DND-41 (cell line): ENCODE measurements around the gene CH25H.
"Not testable (repeated sequence)": the region's sequence is repeated elsewhere in the genome, so short reads cannot be mapped to it uniquely, and the experiment has no call there.

ENCODE experiments used
- ATAC-seq: fragments of 200-7000 bp; cut with Tn5 transposase; 3 replicates; pipeline ENCODE4 v1.9.1; 2021; ENCODE audit warnings: low read depth; ENCODE audit not compliant: insufficient read depth
- DNase-seq: peaks from one replicate; pipeline ENCODE4 v3.0.0-alpha.2; 2020
- H2AFZ ChIP-seq: 2 replicates; pipeline ENCODE4 v1.6.0; 2012; ENCODE audit warnings: low read depth, low read length
- H3K27ac ChIP-seq: 2 replicates; pipeline ENCODE4 v1.5.1; 2012; ENCODE audit warnings: low read length, inconsistent platforms
- H3K27me3 ChIP-seq: fragments of 200-600 bp; sonication (generic); 2 replicates; pipeline ENCODE4 v1.6.0; 2012; ENCODE audit warnings: low read length, mild to moderate bottlenecking, inconsistent platforms; ENCODE audit not compliant: insufficient read depth, poor library complexity
- H3K36me3 ChIP-seq: 2 replicates; pipeline ENCODE4 v1.5.1; 2012; ENCODE audit warnings: low read length, inconsistent platforms; ENCODE audit not compliant: insufficient read depth
- H3K4me1 ChIP-seq: 2 replicates; pipeline ENCODE4 v1.5.1; 2012; ENCODE audit warnings: mild to moderate bottlenecking, low read length; ENCODE audit not compliant: insufficient read depth
- H3K4me2 ChIP-seq: 2 replicates; pipeline ENCODE4 v1.6.0; 2012; ENCODE audit warnings: mild to moderate bottlenecking, moderate library complexity, low read length, inconsistent platforms; ENCODE audit not compliant: insufficient read depth
- H3K4me3 ChIP-seq, 2 experiments: fragments of 200-600 bp in 1 of 2; shearing (Covaris generic) in 1 of 2; 2 replicates each; pipeline ENCODE4 v1.5.1; 2012 to 2016; ENCODE audit warnings: inconsistent platforms in 2 of 2, low read length in 2 of 2, mild to moderate bottlenecking in 2 of 2, low read depth in 1 of 2, moderate library complexity in 1 of 2
- H3K79me2 ChIP-seq: 2 replicates; pipeline ENCODE4 v1.6.0; 2012; ENCODE audit warnings: low read length, inconsistent platforms; ENCODE audit not compliant: insufficient read depth
- H3K9ac ChIP-seq: 2 replicates; pipeline ENCODE4 v1.6.0; 2012; ENCODE audit warnings: low read depth, mild to moderate bottlenecking, inconsistent platforms, low read length, moderate library complexity
- H3K9me3 ChIP-seq: 2 replicates; pipeline ENCODE4 v1.5.1; 2012; ENCODE audit warnings: low read length, moderate library complexity, mild to moderate bottlenecking, inconsistent platforms; ENCODE audit not compliant: insufficient read depth, severe bottlenecking
- H4K20me1 ChIP-seq: 2 replicates; pipeline ENCODE4 v1.6.0; 2012; ENCODE audit warnings: low read length; ENCODE audit not compliant: insufficient read depth
- EZH2 ChIP-seq: IDR thresholded peaks from 3 replicates; pipeline ENCODE4 v1.6.1; 2012; ENCODE audit warnings: borderline replicate concordance, low read depth, mild to moderate bottlenecking, moderate library complexity, low read length, inconsistent platforms; ENCODE audit not compliant: severe bottlenecking
- TF ChIP-seq, protein P1 (sequence below): IDR thresholded peaks from 2 replicates; pipeline ENCODE4 v1.5.1; 2012; ENCODE audit warnings: borderline replicate concordance, low read length, moderate library complexity, mild to moderate bottlenecking; ENCODE audit not compliant: poor library complexity, severe bottlenecking; ENCODE audit errors: extremely low read depth

Gene CH25H, protein sequence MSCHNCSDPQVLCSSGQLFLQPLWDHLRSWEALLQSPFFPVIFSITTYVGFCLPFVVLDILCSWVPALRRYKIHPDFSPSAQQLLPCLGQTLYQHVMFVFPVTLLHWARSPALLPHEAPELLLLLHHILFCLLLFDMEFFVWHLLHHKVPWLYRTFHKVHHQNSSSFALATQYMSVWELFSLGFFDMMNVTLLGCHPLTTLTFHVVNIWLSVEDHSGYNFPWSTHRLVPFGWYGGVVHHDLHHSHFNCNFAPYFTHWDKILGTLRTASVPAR

DNA sequence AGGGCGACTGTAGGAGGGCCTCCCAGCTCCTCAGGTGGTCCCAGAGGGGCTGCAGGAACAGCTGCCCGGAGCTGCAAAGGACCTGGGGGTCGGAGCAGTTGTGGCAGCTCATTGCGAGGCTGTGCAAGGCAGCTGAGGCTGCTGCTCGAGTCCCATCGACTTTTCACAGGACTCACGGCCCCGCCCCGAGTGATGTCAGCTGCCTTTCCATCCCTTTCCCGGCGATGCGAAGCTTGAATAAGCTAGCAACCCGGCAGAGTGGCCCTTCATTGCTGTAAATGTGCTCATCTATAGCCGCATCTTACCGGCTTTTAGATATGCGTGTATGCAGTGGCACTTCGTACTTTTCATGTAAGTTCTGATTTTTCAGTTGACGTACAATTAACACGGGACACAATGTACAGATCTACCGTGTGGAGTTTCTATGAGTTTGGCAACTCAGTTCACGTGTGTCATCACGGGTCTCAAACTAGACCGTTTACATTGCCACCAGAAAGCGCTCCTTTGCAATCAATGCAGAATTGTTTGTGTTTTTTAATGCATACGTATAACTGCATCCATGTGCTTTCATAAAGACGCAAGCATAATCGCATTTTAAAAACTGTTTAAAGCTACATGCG is at the start of gene CH25H:
CH25H (minus strand) TSS at position 137 of the 620 bp plus-strand sequence; CDS start at position 112, 25 bp downstream.
- no peak within 1 kb of the TSS for H3K9ac ChIP-seq
- H3K4me3 ChIP-seq: peak within 1 kb of the TSS in 1 of 2 experiments; percentile 52; a peak in 2 of 4 replicates
- no peaks in the 10 kb centered on the region for H3K79me2 ChIP-seq
- peaks cover 35% of the 10 kb centered on the region for H3K27me3 ChIP-seq
- no peaks in the 10 kb centered on the region for H3K36me3 ChIP-seq
- peak; percentile 43 for TF ChIP-seq EZH2
- TF ChIP-seq, protein P1, sequence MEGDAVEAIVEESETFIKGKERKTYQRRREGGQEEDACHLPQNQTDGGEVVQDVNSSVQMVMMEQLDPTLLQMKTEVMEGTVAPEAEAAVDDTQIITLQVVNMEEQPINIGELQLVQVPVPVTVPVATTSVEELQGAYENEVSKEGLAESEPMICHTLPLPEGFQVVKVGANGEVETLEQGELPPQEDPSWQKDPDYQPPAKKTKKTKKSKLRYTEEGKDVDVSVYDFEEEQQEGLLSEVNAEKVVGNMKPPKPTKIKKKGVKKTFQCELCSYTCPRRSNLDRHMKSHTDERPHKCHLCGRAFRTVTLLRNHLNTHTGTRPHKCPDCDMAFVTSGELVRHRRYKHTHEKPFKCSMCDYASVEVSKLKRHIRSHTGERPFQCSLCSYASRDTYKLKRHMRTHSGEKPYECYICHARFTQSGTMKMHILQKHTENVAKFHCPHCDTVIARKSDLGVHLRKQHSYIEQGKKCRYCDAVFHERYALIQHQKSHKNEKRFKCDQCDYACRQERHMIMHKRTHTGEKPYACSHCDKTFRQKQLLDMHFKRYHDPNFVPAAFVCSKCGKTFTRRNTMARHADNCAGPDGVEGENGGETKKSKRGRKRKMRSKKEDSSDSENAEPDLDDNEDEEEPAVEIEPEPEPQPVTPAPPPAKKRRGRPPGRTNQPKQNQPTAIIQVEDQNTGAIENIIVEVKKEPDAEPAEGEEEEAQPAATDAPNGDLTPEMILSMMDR: no peak
- H3K4me2 ChIP-seq: peak within 1 kb of the TSS; percentile 79
- peak within 1 kb of the TSS; percentile 37 for H2AFZ ChIP-seq
- no peaks in the 10 kb centered on the region for H4K20me1 ChIP-seq
- peak; percentile 28 for DNase-seq
- H3K27ac ChIP-seq: no peak within 1 kb of the TSS
- no peaks in the 10 kb centered on the region for H3K9me3 ChIP-seq
- ATAC-seq: peak; percentile 44
- H3K4me1 ChIP-seq: peaks cover 15% of the 10 kb centered on the region

DNA sequence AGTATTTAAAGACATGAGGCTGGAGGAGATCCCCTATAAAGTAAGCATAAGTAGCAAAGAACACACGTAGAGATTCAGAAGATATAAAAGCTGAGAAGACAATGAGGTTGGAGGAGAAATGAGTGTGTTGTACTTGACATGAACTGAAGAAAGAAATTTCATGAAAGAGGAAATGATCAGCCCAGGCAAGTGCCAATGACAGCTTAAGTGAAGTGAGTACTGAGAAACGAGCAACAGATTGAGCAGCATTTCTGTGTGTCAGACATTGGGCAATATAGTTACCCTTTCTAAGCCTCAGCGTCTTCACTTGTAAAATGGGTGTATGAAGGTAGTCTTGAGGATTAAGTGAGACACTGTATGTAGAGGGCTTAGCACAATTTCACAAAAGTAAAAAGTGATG is 49.2 kb upstream of the CH25H start:
- H2AFZ ChIP-seq: no peak overlapping the region
- H3K27me3 ChIP-seq: no peaks in the 10 kb centered on the region
- peaks cover 2% of the 10 kb centered on the region; the same call in 1 of the 2 replicates for H3K79me2 ChIP-seq
- no peak overlapping the region for H3K9ac ChIP-seq
- H3K4me3 ChIP-seq: no peak overlapping the region
- no peak for DNase-seq
- no peaks in the 10 kb centered on the region for H4K20me1 ChIP-seq
- peaks cover 10% of the 10 kb centered on the region for H3K4me1 ChIP-seq
- H3K9me3 ChIP-seq: peaks cover 15% of the 10 kb centered on the region
- H3K27ac ChIP-seq: no peak overlapping the region
- ATAC-seq: no peak
- no peak overlapping the region for H3K4me2 ChIP-seq
- TF ChIP-seq, protein P1: no peak
- TF ChIP-seq EZH2: no peak
- H3K36me3 ChIP-seq: no peaks in the 10 kb centered on the region

DNA sequence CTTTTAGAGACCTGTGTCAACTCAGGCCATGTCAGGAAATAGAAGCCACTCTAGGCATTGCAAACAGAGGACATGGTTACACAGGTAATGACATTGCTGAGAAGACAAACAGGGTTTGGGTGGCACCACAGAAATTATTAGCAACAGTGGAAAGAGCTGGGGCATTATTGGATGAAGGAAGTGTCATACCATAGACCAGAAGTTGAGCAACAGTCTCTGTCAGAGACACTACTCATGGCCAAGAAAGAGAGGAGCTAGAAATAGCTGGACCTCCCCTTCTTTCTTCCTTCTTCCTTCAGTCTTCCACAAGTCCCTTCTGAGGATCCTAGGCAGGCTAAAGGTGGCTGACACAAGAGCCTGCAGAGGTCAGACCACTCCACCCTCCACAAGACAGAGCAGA is 48.7 kb upstream of the CH25H start:
- H3K27ac ChIP-seq: no peak overlapping the region
- no peak overlapping the region for H3K4me2 ChIP-seq
- no peaks in the 10 kb centered on the region for H3K36me3 ChIP-seq
- H3K9ac ChIP-seq: no peak overlapping the region
- no peak for TF ChIP-seq EZH2
- TF ChIP-seq, protein P1: no peak
- no peaks in the 10 kb centered on the region for H4K20me1 ChIP-seq
- H3K4me3 ChIP-seq: no peak overlapping the region
- H3K9me3 ChIP-seq: peaks cover 15% of the 10 kb centered on the region
- no peak overlapping the region for H2AFZ ChIP-seq
- peaks cover 16% of the 10 kb centered on the region for H3K4me1 ChIP-seq
- no peaks in the 10 kb centered on the region for H3K27me3 ChIP-seq
- H3K79me2 ChIP-seq: peaks cover 6% of the 10 kb centered on the region
- no peak for ATAC-seq
- no peak for DNase-seq

- not testable (repeated sequence) for H2AFZ ChIP-seq, H3K27ac ChIP-seq, H3K9ac ChIP-seq, H3K79me2 ChIP-seq, H3K36me3 ChIP-seq, DNase-seq, H4K20me1 ChIP-seq, H3K27me3 ChIP-seq, ATAC-seq, H3K4me2 ChIP-seq, H3K4me3 ChIP-seq
- Histone ChIP-seq H3K4me1 (peaks cover 19% of the 10 kb centered on the region), H3K9me3 (peaks cover 15% of the 10 kb centered on the region)
Observed at GRCh38 chr10:89255091-89255579, 48.0 kb upstream of the CH25H start.
